ENCODE data around the gene ZNF787.
"Not testable (repeated sequence)": the region's sequence is repeated elsewhere in the genome, so short reads cannot be mapped to it uniquely, and the experiment has no call there.

The ZNF787 gene

DNA sequence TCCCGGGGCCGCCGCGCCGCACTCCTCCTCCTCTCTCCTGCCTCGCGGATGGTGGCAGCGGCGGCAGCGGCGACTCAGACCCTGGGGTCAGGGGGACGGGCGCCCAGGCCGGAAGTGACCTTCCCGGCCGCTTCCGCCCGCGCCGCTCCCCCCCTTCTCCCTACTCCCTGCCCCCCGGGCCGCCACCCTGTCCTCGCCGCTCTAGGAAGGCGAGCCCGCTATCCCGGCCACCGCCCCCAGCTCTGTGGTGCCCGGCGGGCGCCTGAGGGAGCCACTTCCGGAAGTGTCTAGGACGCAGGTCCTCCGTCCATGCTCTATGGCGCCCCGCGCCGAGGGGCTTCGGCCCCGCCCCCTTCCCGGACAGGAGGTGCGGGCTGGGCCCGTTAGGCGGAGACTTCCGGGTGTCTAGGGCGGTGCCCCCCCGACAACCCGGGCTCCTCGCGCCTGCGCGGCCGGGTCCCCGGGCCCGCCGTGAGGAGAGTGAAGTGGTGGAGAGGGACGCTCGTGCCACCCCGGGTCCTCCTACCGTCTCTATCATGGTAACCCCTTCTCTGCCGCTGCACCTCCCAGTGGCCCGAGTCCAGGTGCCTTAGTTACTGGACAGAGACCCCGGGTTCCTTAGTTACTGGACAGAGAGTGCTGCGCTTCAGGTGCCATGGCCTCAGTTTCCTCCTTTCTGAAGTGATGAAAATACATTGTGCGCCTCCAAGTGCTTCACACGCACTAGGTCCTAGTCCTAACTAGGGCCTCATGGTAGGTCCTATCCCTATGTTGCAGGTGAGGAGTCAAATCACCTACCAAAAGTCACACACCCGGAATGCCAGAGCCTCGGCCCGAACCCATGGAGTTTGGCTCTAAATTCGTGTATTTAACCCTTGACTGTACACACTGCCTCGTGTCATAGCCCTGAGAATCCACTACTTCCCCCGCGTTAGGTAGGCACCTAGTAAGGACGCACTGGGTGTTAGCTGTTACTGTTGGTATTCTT lies at the start of gene ZNF787:
Gene ZNF787 (minus strand): TSS at position 116 of the 988 bp plus-strand sequence. CDS start 18,078 bp downstream, outside the sequence.
- peak; percentile 98 for DNase-seq (ENCODE audit: low read depth)

DNA sequence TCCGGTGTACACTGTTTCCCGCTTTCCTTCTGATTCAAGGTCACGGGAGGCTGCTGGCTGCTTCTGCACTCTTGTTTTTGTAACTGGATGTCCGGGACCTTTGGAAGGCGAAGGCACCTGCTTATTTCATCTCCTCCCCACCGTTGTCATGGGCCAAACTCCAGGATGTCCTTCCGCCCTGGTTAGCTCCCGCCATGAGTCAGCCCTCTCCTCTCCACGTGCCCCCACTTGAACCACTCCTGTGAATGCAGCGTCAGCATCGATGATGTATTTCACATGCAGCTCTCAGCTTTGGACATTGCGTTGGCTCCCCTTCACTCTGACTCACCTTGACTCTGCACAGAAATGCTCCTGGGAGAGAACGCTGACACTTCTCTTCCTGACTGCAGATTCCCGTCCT lies 49.2 kb upstream of the ZNF787 start:
- DNase-seq (ENCODE audit: low read depth) = no peak

DNA sequence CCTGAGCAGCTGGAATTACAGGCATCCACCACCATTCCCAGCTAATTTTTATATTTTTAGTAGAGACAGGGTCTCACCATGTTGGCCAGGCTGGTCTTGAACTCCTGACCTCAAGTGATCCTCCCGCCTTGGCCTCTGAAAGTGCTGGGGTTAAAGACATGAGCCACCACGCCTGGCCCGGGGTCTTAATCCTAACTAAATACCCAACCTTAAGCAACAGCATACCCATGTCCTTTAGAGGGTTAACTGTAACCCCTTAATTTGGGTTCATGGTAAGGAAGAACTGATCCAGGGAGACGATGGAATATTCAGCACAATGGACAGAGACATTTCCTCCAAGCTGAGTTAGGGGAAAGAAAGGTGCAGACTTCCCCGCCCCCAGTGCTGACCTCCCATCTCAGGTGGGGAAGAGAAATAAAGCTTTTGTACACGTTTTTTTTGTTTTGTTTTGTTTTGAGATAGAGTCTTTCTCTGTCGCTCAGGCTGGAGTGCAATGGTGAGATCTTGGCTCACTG lies 46.0 kb upstream of the ZNF787 start:
- no peak for DNase-seq (ENCODE audit: low read depth)

DNA sequence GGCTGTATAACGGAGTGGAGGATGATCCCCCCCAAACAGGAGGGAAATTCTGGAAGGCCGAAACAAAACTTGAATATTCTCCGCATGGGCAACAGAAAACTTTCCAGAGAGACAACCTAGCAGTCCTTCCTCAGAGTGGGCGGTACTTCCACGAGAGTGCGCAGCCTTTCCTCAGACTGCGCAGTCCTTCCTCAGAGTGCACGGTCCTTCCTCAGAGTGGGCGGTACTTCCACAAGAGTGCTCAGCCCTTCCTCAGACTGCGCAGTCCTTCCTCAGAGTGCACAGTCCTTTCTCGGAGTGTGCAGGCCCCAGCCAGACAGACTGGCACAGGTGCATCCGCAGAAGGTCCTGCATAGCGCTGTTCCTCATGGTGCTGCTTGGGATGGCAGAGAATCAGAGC lies 42.0 kb upstream of the ZNF787 start:
- DNase-seq (ENCODE audit: low read depth) = no peak

DNA sequence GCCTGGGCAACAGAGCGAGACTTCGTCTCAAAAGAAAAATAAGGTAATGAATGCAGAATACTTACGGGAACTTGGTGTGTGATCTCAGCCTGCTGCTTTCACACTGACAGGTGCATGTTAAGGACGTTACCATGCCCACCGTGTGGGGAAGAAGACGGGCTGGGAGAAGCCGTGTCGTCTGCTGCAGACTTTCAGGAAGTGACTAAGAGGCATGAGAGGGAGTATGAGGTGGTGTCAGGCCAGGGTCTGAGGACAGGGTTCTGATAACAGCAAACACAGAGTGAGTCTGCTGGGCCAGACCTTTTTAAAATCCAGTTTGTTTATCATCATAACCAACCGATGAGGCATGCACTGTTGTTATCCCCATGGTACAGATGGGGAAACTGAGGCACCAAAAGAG lies 41.2 kb upstream of the ZNF787 start:
- DNase-seq (ENCODE audit: low read depth) = no peak

DNA sequence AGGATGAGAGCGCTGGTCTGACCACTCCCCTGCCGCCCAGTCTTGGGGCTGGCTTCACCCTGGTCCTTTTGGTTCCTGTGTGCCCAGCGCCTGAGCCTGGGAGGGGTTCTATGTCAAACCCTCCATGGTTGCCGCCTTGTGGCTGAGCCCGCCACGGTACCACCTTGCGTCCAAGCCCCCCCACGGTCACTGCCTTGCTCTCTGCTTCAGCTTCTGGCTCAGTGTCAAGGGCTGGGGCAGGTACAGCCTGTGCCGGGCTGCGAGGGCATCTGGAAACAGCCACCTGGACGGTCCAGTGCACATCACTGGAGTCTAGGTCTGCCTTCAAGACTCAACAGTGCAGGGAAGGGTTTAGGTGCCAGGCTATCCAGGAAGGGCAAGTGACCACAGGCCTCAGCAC lies 40.4 kb upstream of the ZNF787 start:
- no peak for DNase-seq (ENCODE audit: low read depth)

DNA sequence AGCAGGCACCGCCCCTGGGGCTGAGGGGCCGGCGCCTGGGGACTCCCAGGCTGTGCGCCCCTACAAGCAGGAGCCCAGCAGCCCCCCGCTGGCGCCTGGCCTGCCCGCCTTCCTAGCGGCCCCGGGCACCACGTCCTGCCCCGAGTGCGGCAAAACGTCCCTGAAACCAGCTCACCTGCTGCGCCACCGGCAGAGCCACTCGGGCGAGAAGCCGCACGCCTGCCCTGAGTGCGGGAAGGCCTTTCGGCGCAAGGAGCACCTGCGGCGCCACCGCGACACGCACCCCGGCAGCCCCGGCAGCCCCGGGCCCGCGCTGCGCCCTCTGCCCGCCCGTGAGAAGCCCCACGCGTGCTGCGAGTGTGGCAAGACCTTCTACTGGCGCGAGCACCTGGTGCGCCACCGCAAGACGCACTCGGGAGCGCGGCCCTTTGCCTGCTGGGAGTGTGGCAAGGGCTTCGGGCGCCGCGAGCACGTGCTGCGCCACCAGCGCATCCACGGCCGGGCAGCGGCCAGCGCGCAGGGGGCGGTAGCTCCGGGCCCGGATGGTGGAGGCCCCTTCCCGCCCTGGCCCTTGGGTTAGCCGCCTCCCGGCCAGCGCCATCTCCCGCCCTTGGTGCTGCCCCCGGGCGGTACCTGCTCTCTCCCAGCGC lies 38.7 kb upstream of the ZNF787 start:
- no peak for DNase-seq (ENCODE audit: low read depth)

DNA sequence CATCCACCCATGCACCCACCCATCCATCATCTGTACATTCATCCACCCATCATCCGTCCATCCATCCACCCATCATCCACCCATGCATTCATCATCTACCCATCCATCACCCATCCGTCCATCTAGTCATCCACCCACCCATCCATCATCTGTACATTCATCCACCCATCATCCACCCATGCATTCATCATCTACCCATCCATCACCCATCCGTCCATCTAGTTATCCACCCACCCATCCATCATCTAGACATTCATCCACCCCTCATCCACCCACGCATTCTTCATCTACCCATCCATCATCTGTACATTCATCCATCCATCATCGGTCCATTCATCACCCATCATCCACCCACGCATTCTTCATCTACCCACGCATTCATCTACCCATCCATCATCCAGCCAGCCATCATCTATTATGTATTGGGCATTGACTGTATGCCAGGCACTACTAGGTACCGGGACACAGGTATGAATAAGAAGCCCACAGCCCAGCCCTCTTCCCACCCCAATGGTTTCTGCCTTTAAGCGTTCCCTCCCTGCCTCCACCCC lies 38.0 kb upstream of the ZNF787 start:
- DNase-seq (ENCODE audit: low read depth) = no peak

DNA sequence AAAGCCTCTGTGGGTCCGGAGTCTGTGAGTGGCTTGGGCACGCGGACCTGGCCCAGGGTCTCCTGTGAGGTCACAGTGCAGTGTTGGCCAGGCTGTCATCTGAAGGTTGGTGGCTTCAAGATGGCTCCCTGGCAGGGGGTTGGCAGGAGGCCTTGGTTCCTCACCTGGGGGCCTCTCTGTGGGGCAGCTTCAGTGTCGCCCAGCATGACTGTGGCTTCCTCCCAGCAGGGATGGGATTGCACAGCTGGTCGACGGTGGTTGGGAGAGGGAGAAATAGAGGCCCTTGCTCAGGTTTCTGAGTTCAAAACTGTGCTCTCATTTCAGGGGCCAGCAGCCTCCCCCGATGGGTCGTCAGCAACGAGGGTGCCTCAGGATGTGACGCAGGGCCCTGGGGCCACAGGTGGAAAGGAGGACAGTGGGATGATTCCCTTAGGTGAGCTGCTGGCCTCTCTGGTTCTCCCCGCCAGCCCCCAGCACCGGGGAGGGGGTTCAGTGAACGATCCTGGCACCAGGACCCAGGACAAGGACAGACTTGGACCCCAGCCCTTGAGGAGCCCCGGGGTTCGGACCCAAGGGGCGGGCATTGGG lies 37.2 kb upstream of the ZNF787 start:
- DNase-seq (ENCODE audit: low read depth) = no peak

DNA sequence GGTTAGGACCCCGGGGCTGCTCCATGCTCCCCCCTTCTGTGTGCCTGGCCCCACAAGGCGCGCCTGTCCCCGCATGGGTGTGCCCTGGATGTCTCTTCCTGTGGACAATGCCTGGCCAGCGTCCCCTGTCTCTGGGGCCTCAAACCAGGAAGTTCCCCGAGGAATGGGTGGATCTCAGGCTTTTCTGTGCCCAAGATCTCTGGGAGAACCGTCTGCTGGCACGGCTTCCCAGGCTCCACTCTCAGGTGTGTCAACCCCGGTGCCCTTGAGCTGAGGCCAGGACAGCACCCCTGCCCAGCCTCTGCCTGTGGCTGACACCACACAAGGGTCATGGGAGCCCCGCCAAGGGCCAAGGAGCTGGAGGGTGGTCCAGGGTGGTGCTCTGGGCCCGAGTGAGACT lies 35.7 kb upstream of the ZNF787 start:
- DNase-seq (ENCODE audit: low read depth) = no peak

DNA sequence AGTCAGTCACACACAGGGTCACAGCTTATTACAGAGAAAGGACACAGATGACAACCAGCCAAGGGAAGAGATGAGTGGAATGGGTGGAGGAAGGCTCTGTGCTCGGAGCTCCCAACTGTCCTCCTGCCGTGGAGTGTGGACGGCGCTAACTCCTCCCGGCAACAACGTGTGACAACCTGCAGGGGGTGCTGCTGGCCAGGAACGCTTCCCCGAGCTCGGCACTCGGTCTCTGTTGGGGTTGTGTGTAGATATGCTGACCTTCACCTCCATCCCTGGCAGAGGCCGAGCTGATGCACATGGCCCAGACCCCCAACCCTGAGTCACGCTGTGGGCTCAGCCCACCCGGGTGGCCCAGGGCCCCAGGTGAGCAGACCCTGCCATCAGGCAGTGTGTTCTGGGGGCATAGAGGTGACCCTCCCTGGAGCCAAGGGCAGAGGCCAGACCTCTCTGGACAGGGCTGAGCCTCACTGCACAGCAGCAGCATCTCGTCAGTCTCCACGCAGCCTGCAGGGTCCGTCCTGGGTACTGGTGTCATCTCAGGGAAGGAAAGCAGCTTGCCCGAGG lies 34.1 kb upstream of the ZNF787 start:
- DNase-seq (ENCODE audit: low read depth) = no peak

DNA sequence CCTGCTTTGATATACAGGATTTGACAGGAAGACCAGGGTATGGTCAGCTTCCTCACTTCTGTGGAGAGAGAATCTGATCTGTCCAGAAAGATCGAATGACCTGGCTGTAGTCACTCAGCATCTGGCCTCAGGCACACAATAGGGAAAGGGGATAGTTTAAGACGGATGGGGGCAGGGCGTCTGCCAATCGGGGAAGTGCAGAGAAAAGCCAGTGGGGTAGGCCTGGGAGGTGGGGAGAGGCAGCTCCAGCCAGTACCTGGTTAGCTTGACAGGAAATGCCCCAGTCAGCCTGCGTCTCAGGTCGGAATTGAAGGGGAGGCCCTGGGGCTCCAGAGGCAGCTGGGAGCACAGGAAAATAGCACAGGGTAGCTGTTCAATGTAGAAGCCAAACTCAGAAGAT lies 32.4 kb upstream of the ZNF787 start:
- DNase-seq (ENCODE audit: low read depth) = no peak

DNA sequence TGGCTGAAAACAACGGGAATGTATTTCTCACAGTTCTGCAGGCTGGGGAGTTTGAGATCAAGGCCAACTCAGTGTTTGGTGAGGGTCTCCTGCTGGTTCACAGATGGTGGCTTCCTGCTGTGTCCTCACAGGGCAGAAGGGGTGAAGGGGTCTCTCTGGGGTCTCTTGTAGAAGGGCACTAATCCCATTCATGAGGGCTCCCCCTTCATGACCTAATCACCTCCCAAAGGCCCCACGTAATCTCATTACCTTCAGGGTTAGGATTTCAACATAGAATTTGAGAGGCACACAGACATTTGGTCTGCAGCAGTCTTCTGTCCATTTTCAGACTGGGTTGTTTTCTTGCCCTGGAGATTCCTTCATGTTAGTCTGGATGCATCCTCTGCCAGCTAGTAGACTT lies 31.5 kb upstream of the ZNF787 start:
- no peak for DNase-seq (ENCODE audit: low read depth)

DNA sequence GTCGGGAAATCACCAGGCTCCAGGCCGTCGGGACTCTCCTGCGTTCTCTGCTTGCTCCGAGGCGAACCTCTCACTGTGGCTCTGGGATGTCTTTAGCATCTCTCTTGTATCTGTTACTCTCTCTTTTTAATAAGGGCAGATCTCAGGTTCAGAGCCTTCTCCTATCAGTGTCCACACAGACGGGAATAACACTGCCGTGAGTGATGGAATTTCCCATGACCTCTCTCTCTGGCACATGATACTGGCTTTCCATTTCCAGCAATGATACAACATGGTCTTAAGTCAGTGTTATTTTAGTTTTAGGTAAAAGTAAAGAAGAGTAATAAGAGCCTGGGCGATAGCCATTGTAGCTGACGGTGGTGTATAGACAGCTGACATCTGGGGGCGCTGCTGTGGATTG lies 29.3 kb upstream of the ZNF787 start:
- no peak for DNase-seq (ENCODE audit: low read depth)

DNA sequence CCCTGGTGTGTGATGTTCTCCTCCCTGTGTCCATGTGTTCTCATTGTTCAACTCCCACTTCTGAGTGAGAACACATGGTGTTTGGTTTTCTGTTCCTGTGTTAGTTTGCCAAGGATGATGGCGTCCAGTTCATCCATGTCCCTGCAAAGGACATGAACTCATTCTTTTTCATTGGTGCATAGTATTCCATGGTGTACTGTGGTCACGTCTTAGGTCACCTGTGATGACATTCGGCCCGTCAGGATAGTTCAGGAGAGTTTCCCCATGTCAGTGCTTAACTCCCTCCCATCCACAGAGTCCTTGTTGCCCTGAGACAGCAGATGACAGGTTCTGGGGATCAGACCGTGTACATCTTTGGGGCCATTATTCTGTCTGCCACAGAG lies 28.6 kb upstream of the ZNF787 start:
- DNase-seq (ENCODE audit: low read depth) = no peak

DNA sequence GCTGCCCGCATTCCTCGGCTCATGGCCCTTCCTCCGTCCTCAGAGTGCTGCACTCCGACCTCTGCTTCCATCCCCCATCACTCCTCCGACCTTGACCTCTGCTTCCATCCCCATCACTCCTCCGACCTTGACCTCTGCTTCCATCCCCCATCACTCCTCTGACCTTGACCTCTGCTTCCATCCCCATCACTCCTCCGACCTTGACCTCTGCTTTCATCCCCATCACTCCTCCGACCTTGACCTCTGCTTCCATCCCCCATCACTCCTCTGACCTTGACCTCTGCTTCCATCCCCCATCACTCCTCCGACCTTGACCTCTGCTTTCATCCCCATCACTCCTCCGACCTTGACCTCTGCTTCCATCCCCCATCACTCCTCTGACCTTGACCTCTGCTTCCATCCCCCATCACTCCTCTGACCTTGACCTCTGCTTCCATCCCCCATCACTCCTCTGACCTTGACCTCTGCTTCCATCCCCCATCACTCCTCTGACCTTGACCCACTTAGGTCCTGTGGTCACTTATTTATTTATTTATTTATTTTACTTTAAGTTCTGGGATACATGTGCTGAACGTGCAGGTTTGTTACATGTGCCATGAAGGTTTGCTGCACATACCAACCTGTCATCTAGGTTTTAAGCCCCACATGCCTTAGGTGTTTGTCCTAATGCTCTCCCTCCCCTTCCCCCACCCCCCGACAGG lies 28.0 kb upstream of the ZNF787 start:
- not testable (repeated sequence) for DNase-seq (ENCODE audit: low read depth)

DNA sequence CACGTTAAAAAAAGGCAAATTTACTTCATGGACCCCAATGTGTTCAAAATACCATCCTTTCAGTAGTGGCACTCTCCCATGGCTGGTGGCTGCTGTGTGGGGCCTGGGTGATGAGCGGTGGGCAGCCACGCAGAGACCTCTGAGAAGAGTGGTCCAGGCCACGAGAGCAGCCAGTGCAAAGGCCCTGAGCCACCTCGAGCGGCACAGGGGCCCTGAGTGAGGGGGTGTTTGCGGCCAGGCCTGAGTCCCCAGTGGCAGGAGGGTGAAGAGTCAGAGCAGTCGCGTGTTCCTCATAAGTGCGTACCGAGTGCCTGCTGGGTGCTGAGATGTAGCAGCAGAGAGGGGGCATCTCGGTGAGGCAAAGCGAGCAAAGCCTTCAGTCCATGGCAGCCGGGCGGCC lies 27.0 kb upstream of the ZNF787 start:
- DNase-seq (ENCODE audit: low read depth) = no peak

DNA sequence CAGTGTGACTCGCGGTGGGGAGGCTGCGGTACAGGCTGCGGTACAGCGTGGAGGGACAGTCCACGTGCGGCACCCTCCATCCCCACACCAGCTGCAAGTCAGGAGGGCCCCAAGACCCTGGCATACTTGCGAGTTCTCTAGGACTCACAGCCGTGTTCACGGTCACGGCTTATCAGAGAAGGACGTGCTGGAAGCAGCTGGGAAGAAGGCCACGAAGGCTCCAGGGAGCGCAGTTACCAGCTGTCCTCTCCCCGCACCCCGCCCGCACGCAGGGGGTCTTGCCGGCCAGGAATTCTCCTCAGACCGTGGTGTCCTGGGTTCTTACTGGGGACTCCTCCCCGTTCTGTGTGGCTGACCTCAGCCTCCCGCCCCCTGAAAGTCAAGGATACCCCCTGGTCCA lies 26.2 kb upstream of the ZNF787 start:
- DNase-seq (ENCODE audit: low read depth) = no peak

DNA sequence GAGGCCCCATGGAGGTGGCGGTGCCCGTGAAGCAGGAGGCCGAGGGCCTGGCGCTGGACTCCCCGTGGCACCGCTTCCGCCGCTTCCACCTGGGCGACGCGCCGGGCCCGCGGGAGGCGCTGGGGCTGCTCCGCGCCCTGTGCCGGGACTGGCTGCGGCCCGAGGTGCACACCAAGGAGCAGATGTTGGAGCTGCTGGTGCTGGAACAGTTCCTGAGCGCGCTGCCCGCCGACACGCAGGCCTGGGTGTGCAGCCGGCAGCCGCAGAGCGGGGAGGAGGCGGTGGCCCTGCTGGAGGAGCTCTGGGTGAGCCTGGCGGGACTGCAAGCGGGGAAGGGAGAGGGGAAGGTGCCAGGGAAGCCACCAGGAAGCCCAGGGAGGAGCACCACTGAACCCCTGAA lies 25.8 kb upstream of the ZNF787 start:
- DNase-seq (ENCODE audit: low read depth) = no peak

DNA sequence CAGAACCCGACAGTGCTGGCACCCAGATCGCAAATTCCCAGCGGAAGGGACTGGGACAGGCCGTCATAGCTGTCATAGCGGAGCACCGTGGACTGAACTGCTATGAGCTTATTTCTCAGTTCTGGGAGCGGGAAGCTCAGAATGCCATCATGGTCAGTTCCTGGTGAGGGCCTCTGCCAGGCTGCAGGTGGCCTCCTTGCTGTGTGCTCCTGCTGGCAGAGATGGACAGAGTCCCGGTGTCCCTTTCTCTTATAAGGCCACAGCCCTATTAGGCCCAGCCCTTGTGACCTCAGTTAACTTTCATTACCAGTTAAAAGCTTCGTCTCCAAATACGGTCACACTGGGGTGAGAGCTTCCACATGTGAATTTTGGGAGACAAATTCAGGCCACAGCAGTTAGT lies 24.6 kb upstream of the ZNF787 start:
- DNase-seq (ENCODE audit: low read depth) = no peak

DNA sequence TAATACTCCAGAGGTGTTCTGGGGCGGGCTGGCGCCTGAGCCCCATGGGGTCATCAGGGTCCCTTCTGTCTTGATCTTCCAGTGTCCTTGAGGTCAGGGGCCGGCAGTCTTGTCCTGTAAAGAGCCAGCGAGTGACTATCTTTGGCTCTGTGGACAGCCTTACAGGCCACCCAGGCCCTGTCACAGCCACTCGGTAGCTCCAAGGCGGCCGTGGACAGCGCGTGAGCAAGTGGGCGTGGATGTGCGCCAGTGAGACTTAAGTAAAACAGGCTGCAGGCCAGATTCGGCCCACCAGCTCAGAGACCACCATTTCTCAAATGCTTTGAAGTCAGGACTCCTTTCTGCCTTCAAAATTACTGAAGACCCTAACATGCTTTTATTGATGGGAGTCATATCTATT lies 23.7 kb upstream of the ZNF787 start:
- no peak for DNase-seq (ENCODE audit: low read depth)

DNA sequence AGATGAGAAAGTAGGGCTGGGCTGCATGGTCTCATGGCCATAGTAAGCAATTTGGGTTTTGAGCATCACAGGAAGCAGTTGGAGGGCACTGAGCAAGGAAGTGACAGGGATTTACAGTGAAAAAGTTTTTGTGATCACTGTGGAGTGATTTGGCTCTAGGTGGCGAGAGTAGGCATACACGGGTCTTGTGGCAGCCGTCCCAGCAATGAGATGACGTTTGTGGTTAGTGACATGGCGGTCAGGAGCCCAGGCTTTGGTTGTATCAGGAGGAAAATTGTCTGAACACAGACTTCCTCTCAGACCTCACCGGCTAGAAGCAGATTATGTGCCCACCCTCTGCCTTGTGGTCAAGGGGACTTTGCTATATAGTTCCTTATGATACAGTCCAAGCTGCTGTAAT lies 23.3 kb upstream of the ZNF787 start:
- no peak for DNase-seq (ENCODE audit: low read depth)

Measured in activated T-cell treated with anti-CD3 and anti-CD28 coated beads for 24 hours (primary cell).